DOHH2 (cell line): ENCODE results near the gene MGLL.

ENCODE experiments used
- H3F3A ChIP-seq: fragments of 200-600 bp; sonication (generic), shearing (Covaris generic); 2 replicates; pipeline ENCODE4 v1.6.0; 2016; ENCODE audit warnings: antibody characterized with exemption, mild to moderate bottlenecking; ENCODE audit not compliant: control insufficient read depth, insufficient read depth
- H3K27ac ChIP-seq: fragments of 200-600 bp; sonication (generic); 2 replicates; pipeline ENCODE4 v1.5.1; 2014; ENCODE audit warnings: low read depth, mild to moderate bottlenecking, low read length, moderate library complexity
- H3K27me3 ChIP-seq: fragments of 200-600 bp; sonication (generic); 2 replicates; pipeline ENCODE4 v1.6.1; 2014; ENCODE audit warnings: mild to moderate bottlenecking, low read length, mixed read lengths; ENCODE audit not compliant: control insufficient read depth
- H3K36me3 ChIP-seq: fragments of 200-600 bp; sonication (generic); 2 replicates; pipeline ENCODE4 v1.6.1; 2014; ENCODE audit warnings: mild to moderate bottlenecking, low read length, moderate library complexity, mixed read lengths; ENCODE audit not compliant: control insufficient read depth
- H3K4me1 ChIP-seq: fragments of 200-600 bp; sonication (generic); 2 replicates; pipeline ENCODE4 v1.6.1; 2014; ENCODE audit warnings: mild to moderate bottlenecking, low read length, mixed read lengths; ENCODE audit not compliant: control insufficient read depth
- H3K4me2 ChIP-seq: fragments of 200-600 bp; sonication (generic); 2 replicates; pipeline ENCODE4 v1.6.0; 2014; ENCODE audit warnings: mild to moderate bottlenecking, low read length, moderate library complexity
- H3K4me3 ChIP-seq: fragments of 200-600 bp; sonication (generic); 2 replicates; pipeline ENCODE4 v1.5.1; 2014; ENCODE audit warnings: mild to moderate bottlenecking, low read length, mixed read lengths
- H3K79me2 ChIP-seq: fragments of 200-600 bp; sonication (generic); 2 replicates; pipeline ENCODE4 v1.6.1; 2014; ENCODE audit warnings: mild to moderate bottlenecking, low read length, mixed read lengths; ENCODE audit not compliant: control insufficient read depth
- H3K9me2 ChIP-seq: fragments of 200-600 bp; sonication (generic); replicated peaks from 2 replicates; pipeline ENCODE4 v1.6.1; 2014; ENCODE audit warnings: mild to moderate bottlenecking, low read length, mixed read lengths; ENCODE audit not compliant: control insufficient read depth
- H3K9me3 ChIP-seq: fragments of 200-600 bp; sonication (generic); 2 replicates; pipeline ENCODE4 v1.6.1; 2014; ENCODE audit warnings: antibody characterized with exemption, low read length, mixed read lengths; ENCODE audit not compliant: control insufficient read depth, insufficient read depth
- H4K20me1 ChIP-seq: fragments of 200-600 bp; sonication (generic); 2 replicates; pipeline ENCODE4 v1.6.0; 2014; ENCODE audit warnings: low read depth, mild to moderate bottlenecking, antibody characterized with exemption, low read length, moderate library complexity; ENCODE audit not compliant: control insufficient read depth, insufficient read depth
- CTCF ChIP-seq: fragments of 200-600 bp; sonication (generic); IDR thresholded peaks from one replicate; pipeline ENCODE4 v1.5.1; 2014; ENCODE audit warnings: antibody characterized with exemption, mild to moderate bottlenecking, low read depth, low read length; ENCODE audit not compliant: poor library complexity, severe bottlenecking
- EZH2phosphoT487 ChIP-seq: fragments of 200-600 bp; sonication (generic); IDR thresholded peaks from 2 replicates; pipeline ENCODE4 v1.6.1; 2017; ENCODE audit warnings: borderline replicate concordance, mild to moderate bottlenecking, antibody characterized with exemption, low read length, moderate library complexity, mixed read lengths

Gene MGLL

GRCh38 chr3:127670229-127670559, 152.1 kb downstream of the MGLL start:
- Histone ChIP-seq H3F3A (no peaks in the 10 kb centered on the region), H3K4me3 (no peak overlapping the region), H3K4me2 (no peak overlapping the region), H4K20me1 (no peaks in the 10 kb centered on the region), H3K27me3 (no peaks in the 10 kb centered on the region), H3K27ac (no peak overlapping the region), H3K4me1 (peaks cover 16% of the 10 kb centered on the region), H3K9me3 (no peaks in the 10 kb centered on the region), H3K9me2 (no peaks in the 10 kb centered on the region), H3K79me2 (peaks cover 4% of the 10 kb centered on the region; the same call in 1 of the 2 replicates), H3K36me3 (no peaks in the 10 kb centered on the region)
- no peak for TF ChIP-seq EZH2phosphoT487
- TF ChIP-seq CTCF = no peak

GRCh38 chr3:127669541-127670228, 152.6 kb downstream of the MGLL start:
- Histone ChIP-seq H3K79me2 (peaks cover 4% of the 10 kb centered on the region; the same call in 1 of the 2 replicates), H3K36me3 (no peaks in the 10 kb centered on the region), H3K27ac (no peak overlapping the region), H3K4me3 (no peak overlapping the region), H3K9me3 (no peaks in the 10 kb centered on the region), H3K4me2 (no peak overlapping the region), H3K9me2 (no peaks in the 10 kb centered on the region), H3F3A (no peaks in the 10 kb centered on the region), H4K20me1 (no peaks in the 10 kb centered on the region), H3K27me3 (no peaks in the 10 kb centered on the region), H3K4me1 (peaks cover 16% of the 10 kb centered on the region)
- TF ChIP-seq EZH2phosphoT487 = no peak
- no peak for TF ChIP-seq CTCF

GRCh38 chr3:127668906-127669305, 153.4 kb downstream of the MGLL start:
- H3K79me2 ChIP-seq = peaks cover 4% of the 10 kb centered on the region; the same call in 1 of the 2 replicates
- no peaks in the 10 kb centered on the region for H3K27me3 ChIP-seq
- H3K4me2 ChIP-seq = no peak overlapping the region
- H3K27ac ChIP-seq = no peak overlapping the region
- no peaks in the 10 kb centered on the region for H3K9me3 ChIP-seq
- H3K9me2 ChIP-seq = no peaks in the 10 kb centered on the region
- no peaks in the 10 kb centered on the region for H4K20me1 ChIP-seq
- TF ChIP-seq CTCF (no peak), EZH2phosphoT487 (no peak)
- H3K4me3 ChIP-seq = no peak overlapping the region
- peaks cover 16% of the 10 kb centered on the region for H3K4me1 ChIP-seq
- no peaks in the 10 kb centered on the region for H3F3A ChIP-seq
- no peaks in the 10 kb centered on the region for H3K36me3 ChIP-seq
